Measurements from ENCODE around the gene LAMA2. TPM values are rescaled to one million over a fixed set of nuclear protein-coding genes. Genes with fewer than 3 reads are reported as not detected.
"Not testable (repeated sequence)": the region's sequence is repeated elsewhere in the genome, so short reads cannot be mapped to it uniquely, and the experiment has no call there.

Gene LAMA2
- total RNA-seq, 1 experiment from 2014 or later = 112 TPM

GRCh38 chr6:129117355-129117754 is 234.4 kb downstream of the LAMA2 start:
- peak; percentile 80 for DNase-seq (ENCODE audit: low read depth)

- peak; percentile 69 for DNase-seq (ENCODE audit: low read depth)
These were observed 238.1 kb downstream of the LAMA2 start for GRCh38 chr6:129120856-129121638.

GRCh38 chr6:129124347-129124746 is 241.4 kb downstream of the LAMA2 start:
- peak; percentile 52 for DNase-seq (ENCODE audit: low read depth)

GRCh38 chr6:129130106-129130505 is 247.2 kb downstream of the LAMA2 start:
- no peak for DNase-seq (ENCODE audit: low read depth)

- peak; percentile 82 for DNase-seq (ENCODE audit: low read depth)
These were observed 248.2 kb downstream of the LAMA2 start for GRCh38 chr6:129130959-129131681.

GRCh38 chr6:129133770-129134192 is 250.8 kb downstream of the LAMA2 start:
- DNase-seq (ENCODE audit: low read depth) = peak; percentile 68

GRCh38 chr6:129134535-129134934 is 251.6 kb downstream of the LAMA2 start:
- DNase-seq (ENCODE audit: low read depth) = peak; percentile 52

- no peak for DNase-seq (ENCODE audit: low read depth)
These were observed 252.5 kb downstream of the LAMA2 start for GRCh38 chr6:129135451-129135850.

- no peak for DNase-seq (ENCODE audit: low read depth)
These were observed 253.8 kb downstream of the LAMA2 start for GRCh38 chr6:129136751-129137150.

- peak; percentile 41 for DNase-seq (ENCODE audit: low read depth)
These were observed 255.9 kb downstream of the LAMA2 start for GRCh38 chr6:129138739-129139405.

- DNase-seq (ENCODE audit: low read depth) = peak; percentile 60
These were observed 257.6 kb downstream of the LAMA2 start for GRCh38 chr6:129140526-129140925.

GRCh38 chr6:129141499-129141898 is 258.6 kb downstream of the LAMA2 start:
- DNase-seq (ENCODE audit: low read depth) = peak; percentile 79

- no peak for DNase-seq (ENCODE audit: low read depth)
These were observed 264.0 kb downstream of the LAMA2 start for GRCh38 chr6:129146902-129147301.

GRCh38 chr6:129150507-129150906 is 267.6 kb downstream of the LAMA2 start:
- DNase-seq (ENCODE audit: low read depth) = no peak

GRCh38 chr6:129153257-129153656 is 270.3 kb downstream of the LAMA2 start:
- DNase-seq (ENCODE audit: low read depth) = no peak

- DNase-seq (ENCODE audit: low read depth) = not testable (repeated sequence)
These were observed 276.3 kb downstream of the LAMA2 start for GRCh38 chr6:129159242-129159641.

GRCh38 chr6:129162605-129163004 is 279.7 kb downstream of the LAMA2 start:
- no peak for DNase-seq (ENCODE audit: low read depth)

GRCh38 chr6:129163551-129163950 is 280.6 kb downstream of the LAMA2 start:
- no peak for DNase-seq (ENCODE audit: low read depth)

- DNase-seq (ENCODE audit: low read depth) = no peak
These were observed 281.1 kb downstream of the LAMA2 start for GRCh38 chr6:129164032-129164431.

- not testable (repeated sequence) for DNase-seq (ENCODE audit: low read depth)
These were observed 289.5 kb downstream of the LAMA2 start for GRCh38 chr6:129172279-129172995.

- peak; percentile 53 for DNase-seq (ENCODE audit: low read depth)
These were observed 292.1 kb downstream of the LAMA2 start for GRCh38 chr6:129175066-129175465.

- DNase-seq (ENCODE audit: low read depth) = no peak
These were observed 294.9 kb downstream of the LAMA2 start for GRCh38 chr6:129177801-129178200.
